ENCODE data around the gene ZNF670.
A peak's percentile ranks its signal among the peaks of the same experiment; 100 is the strongest.
"Not testable (repeated sequence)": the region's sequence is repeated elsewhere in the genome, so short reads cannot be mapped to it uniquely, and the experiment has no call there.

Gene ZNF670

DNA sequence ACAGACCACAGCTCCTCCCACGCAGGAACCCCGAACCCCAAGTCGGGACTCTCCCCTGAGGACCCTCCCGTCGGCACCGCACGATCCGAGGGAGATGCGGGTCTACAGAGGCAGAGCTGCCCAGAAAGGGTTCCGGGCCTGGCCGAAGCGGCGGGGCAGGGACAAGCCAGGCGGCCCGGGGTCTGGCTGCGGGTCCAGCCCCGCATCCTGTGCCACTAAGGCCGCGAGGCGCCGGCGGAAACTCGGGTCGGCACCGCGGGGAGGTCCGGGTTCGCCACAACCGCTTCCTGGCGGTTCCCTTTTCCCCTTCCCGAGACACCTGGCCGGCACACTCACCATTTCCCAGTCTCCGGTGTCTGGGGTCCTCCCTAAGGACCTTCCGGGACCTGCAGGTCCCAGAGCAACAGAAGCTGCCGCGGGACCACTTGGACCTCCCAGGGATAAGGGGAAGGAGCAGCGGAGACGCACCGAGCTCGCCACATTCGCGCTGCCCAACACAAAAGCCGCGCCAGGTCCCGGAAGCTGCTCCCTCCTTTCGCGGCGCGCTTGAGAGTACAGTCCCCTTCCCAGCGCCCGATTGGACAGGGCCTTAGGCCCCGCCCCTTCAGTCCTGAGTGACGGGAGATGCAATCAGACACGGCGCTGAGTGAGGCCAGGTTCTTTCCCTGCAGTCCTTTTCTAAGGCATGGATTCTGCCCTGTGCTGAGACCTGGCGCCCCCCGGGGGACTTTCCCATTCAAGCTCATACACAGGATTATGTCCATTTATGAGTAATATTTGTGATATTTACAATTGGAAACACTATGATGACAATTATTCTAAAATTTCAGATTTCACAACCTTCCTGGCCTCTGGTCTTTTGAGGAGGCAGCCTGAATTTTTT lies at the start of gene ZNF670:
Gene ZNF670 (minus strand): TSS at position 554 of the 883 bp plus-strand sequence. CDS start 215 bp downstream, at position 339.
- DNase-seq (ENCODE audit: low spot score): peak; percentile 98

GRCh38 chr1:247127519-247128282 lies 49.1 kb upstream of the ZNF670 start:
- DNase-seq (ENCODE audit: low spot score): not testable (repeated sequence)

DNA sequence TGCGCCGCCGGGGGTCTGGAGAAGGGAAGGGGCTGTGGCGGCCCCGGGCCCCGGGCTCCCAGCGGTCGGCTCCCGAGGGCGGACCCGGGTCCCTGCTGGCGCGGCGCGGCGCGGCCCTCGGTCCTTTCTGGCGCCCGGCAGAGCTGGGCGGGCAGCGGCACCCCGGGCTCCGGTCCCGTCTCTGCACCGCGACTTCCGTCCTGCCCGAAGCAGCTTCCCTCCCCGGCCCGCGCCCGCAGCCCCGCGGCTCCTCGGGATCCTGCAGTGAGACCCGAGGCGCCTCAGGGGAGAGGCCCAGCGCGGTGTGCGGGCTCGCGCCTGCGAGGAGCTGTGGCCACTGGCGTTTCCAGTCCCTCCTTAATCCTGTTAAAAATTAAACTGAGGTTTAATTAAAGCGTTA lies 48.0 kb upstream of the ZNF670 start:
- not testable (repeated sequence) for DNase-seq (ENCODE audit: low spot score)

DNA sequence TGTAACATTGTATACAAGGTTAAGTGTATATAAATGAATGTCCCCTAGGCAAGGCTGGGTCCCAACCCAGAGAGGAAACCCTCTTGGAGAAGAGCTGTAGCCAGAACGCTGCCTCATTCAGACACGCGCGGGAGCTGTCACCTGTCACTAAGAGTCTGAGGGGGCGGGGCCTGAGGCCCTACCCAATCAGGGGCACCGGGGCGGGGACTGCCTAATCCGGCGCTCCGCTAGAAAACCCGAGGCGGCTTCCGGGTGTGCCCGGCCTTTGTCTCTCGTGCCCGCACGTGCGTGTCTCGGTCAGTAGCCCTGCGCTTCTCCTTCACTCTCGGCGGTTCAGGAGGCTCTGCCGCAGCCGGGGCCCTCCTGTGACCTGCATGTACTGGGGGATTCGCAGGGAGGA lies 47.6 kb upstream of the ZNF670 start:
- not testable (repeated sequence) for DNase-seq (ENCODE audit: low spot score)

GRCh38 chr1:247121382-247121781 lies 42.8 kb upstream of the ZNF670 start:
- no peak for DNase-seq (ENCODE audit: low spot score)

DNA sequence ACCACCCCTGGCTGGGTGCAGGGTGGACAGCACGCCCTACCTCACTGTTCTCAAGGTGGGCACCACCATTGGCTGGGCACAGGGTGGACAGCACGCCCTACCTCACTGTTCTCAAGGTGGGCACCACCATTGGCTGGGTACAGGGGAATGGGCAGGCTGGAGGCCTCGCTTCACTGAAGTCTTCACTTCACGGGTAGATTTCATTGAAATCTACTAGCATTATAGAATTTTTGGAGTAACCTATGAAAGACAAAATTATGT lies 41.7 kb upstream of the ZNF670 start:
- not testable (repeated sequence) for DNase-seq (ENCODE audit: low spot score)

GRCh38 chr1:247119600-247120407 lies 41.2 kb upstream of the ZNF670 start:
- no peak for DNase-seq (ENCODE audit: low spot score)

DNA sequence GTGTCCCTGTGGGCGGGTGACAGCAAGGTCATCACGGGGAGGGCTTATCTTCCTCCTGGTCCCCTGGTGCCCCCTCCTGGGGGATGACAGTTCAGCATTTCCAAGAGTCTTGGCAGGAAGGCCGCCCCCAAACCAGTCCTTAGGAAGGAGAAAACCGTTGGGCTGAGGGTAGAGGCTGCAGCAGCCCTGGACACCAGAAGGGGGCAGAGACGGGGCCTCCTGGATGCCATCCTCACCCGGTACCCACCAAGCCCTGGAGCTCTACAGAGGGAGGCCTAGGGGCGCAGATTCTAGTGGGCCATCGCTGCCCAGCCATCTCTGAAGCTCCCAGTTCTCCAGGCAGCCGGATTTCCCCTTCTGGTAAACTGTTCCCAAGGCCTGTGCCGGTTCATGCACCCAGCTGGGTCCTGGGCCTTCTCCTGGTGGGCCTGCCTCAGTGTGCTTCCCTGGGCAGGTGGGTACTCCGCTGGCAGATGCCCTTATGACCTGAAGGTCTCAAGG lies 40.4 kb upstream of the ZNF670 start:
- no peak for DNase-seq (ENCODE audit: low spot score)

GRCh38 chr1:247115545-247115944 lies 36.9 kb upstream of the ZNF670 start:
- DNase-seq (ENCODE audit: low spot score): no peak

DNA sequence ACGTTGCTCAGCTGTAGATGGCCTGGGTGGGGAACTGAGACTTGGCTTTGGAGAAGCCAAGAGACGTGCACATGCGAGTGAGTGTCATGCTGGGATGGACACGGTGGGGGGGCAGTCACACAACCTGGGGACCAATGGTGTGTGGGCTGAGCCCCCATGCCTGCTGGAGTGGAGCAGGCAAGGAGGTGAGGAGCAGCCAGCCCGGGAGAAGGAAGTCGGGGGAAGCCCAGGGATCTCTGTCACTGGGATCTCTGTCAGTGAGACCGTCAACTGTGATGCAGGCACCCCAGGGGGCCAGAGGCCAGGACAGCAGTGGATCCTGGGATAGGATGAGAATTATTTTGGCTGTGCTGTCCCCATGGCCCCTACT lies 36.5 kb upstream of the ZNF670 start:
- DNase-seq (ENCODE audit: low spot score): no peak

- no peak for DNase-seq (ENCODE audit: low spot score)
These were observed 35.9 kb upstream of the ZNF670 start for GRCh38 chr1:247114351-247115140.

DNA sequence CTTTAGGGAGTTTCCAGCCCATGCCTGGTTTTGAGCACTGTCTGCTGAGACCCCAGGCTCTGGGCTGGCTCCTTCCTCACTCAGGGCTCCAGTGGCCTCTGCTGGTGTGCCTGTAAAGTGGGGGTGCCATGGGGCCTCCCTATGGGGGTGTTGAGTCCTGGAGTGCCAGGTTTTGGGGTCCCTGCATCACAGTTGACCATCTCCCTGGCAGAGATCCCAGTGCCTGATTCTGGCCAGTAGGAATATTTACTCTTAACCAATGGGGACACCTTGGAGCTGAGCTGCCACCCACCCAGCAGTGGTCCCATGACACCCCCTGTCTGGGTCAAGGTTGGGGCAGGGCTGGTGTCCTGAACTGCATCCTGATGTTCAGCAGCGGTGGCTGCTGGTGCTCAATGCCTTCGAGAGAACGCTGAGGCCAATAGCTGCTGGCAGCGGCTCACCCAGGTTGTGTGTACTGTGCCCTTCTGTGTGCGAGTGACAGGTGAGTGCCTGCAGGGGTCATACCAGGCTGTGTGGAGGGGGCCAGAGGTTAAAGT lies 35.2 kb upstream of the ZNF670 start:
- DNase-seq (ENCODE audit: low spot score): no peak

- DNase-seq (ENCODE audit: low spot score): no peak
These were observed 34.5 kb upstream of the ZNF670 start for GRCh38 chr1:247113094-247113497.

DNA sequence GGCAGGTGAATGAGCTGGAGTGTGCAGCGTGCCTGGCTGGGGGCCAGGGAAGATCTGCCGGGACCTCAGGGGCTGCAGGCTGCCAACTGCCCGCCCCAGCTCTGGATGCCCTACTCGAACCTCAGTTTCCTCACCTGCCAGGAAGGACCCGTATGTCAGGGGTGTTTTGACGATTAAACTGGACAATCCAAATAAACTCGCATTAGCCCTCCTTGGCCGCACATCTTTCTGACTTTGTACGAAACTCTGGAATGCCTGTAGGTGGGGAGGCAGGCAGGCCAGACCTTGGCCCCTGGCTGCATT lies 33.8 kb upstream of the ZNF670 start:
- DNase-seq (ENCODE audit: low spot score): no peak

GRCh38 chr1:247111700-247112478 lies 33.3 kb upstream of the ZNF670 start:
- DNase-seq (ENCODE audit: low spot score): peak; percentile 52

GRCh38 chr1:247111259-247111699 lies 32.7 kb upstream of the ZNF670 start:
- DNase-seq (ENCODE audit: low spot score): no peak

GRCh38 chr1:247110627-247111258 lies 32.1 kb upstream of the ZNF670 start:
- DNase-seq (ENCODE audit: low spot score): no peak

- DNase-seq (ENCODE audit: low spot score): no peak
These were observed 29.1 kb upstream of the ZNF670 start for GRCh38 chr1:247107694-247108093.

DNA sequence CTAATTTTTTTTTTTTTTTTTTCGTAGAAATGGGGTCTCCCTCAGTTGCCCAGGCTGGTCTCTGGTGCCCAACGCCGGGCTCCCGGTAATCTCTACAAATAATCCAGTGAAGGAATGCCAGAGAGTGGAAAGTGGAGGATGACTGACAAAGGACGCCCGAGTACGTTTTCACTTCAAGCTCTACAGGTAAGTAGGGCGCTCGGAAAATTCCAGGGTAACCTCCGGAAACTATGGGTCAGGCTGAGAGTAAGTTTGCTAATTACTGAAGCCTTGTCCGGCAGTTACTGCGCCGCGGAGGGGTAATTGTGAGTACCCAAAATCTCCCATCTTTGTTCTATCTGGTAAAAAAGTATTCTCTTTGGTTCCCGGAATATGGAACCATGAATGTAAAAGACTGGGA lies 27.4 kb upstream of the ZNF670 start:
- no peak for DNase-seq (ENCODE audit: low spot score)

- peak; percentile 10 for DNase-seq (ENCODE audit: low spot score)
These were observed 26.4 kb upstream of the ZNF670 start for GRCh38 chr1:247104965-247105364.

All from Ammon's horn (tissue), 1 donor.